MCF 10A (cell line): ENCODE results near the gene GPN2. TPM values are rescaled to one million over a fixed set of nuclear protein-coding genes. Genes with fewer than 3 reads are reported as not detected.
A peak's percentile ranks its signal among the peaks of the same experiment; 100 is the strongest.

ENCODE experiments used
- BruUV-seq: library from RNA; stranded (reverse); fragments of 400-500 nt; replicated peaks from 2 replicates; lab custom pipeline; 2021; lab: Mats Ljungman, UMichigan
- CTCF ChIA-PET: fragments of 300-600 bp; sonication (Branson Sonifier 250); formaldehyde crosslinking; extraction: SDS; loops from one replicate; lab custom pipeline; 2021; ENCODE audit warnings: antibody characterized with exemption, inconsistent platforms; lab: Yijun Ruan, JAX
- POLR2A ChIA-PET: fragments of 300-600, 350-650 bp; sonication (Branson Sonifier 250); formaldehyde crosslinking; extraction: SDS; loops from one replicate; lab custom pipeline; 2020; ENCODE audit warnings: antibody characterized with exemption, inconsistent platforms; lab: Yijun Ruan, JAX
- DNase-seq: peaks from one replicate; pipeline ENCODE4 v3.0.0-alpha.2; 2018; ENCODE audit not compliant: unreplicated experiment
- H3K27ac Mint-ChIP-seq: one replicate; pipeline ENCODE4 v1.8.0; 2022; ENCODE audit warnings: mild to moderate bottlenecking, low read depth, mixed read lengths; ENCODE audit not compliant: unreplicated experiment
- H3K27me3 Mint-ChIP-seq: one replicate; pipeline ENCODE4 v1.8.0; 2022; ENCODE audit warnings: mixed read lengths; ENCODE audit not compliant: insufficient read depth, unreplicated experiment
- H3K36me3 Mint-ChIP-seq: one replicate; pipeline ENCODE4 v1.8.0; 2022; ENCODE audit warnings: mild to moderate bottlenecking, moderate library complexity, mixed read lengths; ENCODE audit not compliant: insufficient read depth, unreplicated experiment
- H3K4me1 Mint-ChIP-seq: one replicate; pipeline ENCODE4 v1.8.0; 2022; ENCODE audit warnings: mixed read lengths; ENCODE audit not compliant: insufficient read depth, unreplicated experiment
- H3K4me3 Mint-ChIP-seq: one replicate; pipeline ENCODE4 v1.8.0; 2022; ENCODE audit warnings: mild to moderate bottlenecking, moderate library complexity, mixed read lengths; ENCODE audit not compliant: unreplicated experiment
- H3K9me3 Mint-ChIP-seq: one replicate; pipeline ENCODE4 v1.8.0; 2022; ENCODE audit warnings: mixed read lengths; ENCODE audit not compliant: unreplicated experiment
- CTCF ChIP-seq: fragments of 200-600 bp; IDR thresholded peaks from one replicate; pipeline ENCODE4 v1.8.0; 2022; ENCODE audit warnings: antibody characterized with exemption, mild to moderate bottlenecking; ENCODE audit not compliant: unreplicated experiment
- intact Hi-C: fragments of 100-400 bp; cut with micrococcal nuclease; formaldehyde crosslinking; loops from 2 replicates; pipeline ENCODE4 v1.14.1; 2022
- total RNA-seq: library from RNA; stranded (reverse); gene quantifications from 2 replicates; pipeline ENCODE4 v1.2.3, GENCODE V29; 2022

Gene GPN2
- total RNA-seq, 1 experiment from 2014 or later: 39.7 TPM

GRCh38 chr1:26861286-26861701, 28.8 kb downstream of the GPN2 start:
- H3K27ac Mint-ChIP-seq: peak overlapping the region; percentile 94
- H3K36me3 Mint-ChIP-seq: peaks cover 10% of the 10 kb centered on the region
- intact Hi-C loops: no loop called here
- peak; percentile 91 for DNase-seq
- H3K4me3 Mint-ChIP-seq: peak overlapping the region; percentile 97
- H3K27me3 Mint-ChIP-seq: no peaks in the 10 kb centered on the region
- H3K9me3 Mint-ChIP-seq: no peaks in the 10 kb centered on the region
- BruUV-seq: no TSS peak
- peaks cover 34% of the 10 kb centered on the region for H3K4me1 Mint-ChIP-seq
- ChIA-PET POLR2A (interaction anchor here (0.6 to 9.7 kb wide), 15 partner anchors 12 to 582 kb away, joined by 3 to 131 read pairs (median 4); partner anchors contain the start of genes GPATCH3, GPN2 and TRNP1), CTCF (interaction anchor here (0.5 to 3.5 kb wide), 10 partner anchors 10 to 690 kb away, joined by 3 to 28 read pairs (median 4); partner anchors contain the start of gene ZNF593OS)
- peak; percentile 14 for TF ChIP-seq CTCF

- Mint-ChIP-seq H3K27ac (peak overlapping the region; percentile 81), H3K4me3 (peak overlapping the region; percentile 40), H3K36me3 (peaks cover 10% of the 10 kb centered on the region), H3K27me3 (no peaks in the 10 kb centered on the region), H3K9me3 (no peaks in the 10 kb centered on the region), H3K4me1 (peaks cover 41% of the 10 kb centered on the region)
- CTCF ChIA-PET: interaction anchor here (0.6 to 3.4 kb wide), 13 partner anchors 8 to 182 kb away, joined by 3 to 23 read pairs (median 5); no protein-coding TSS in a partner anchor
- POLR2A ChIA-PET: interaction anchor here (0.7 to 9.7 kb wide), 19 partner anchors 8 to 165 kb away, joined by 3 to 131 read pairs (median 4); partner anchors contain the start of genes ARID1A, GPATCH3, GPN2 and NUDC
- no peak for TF ChIP-seq CTCF
- intact Hi-C loops: no loop called here
- DNase-seq: peak; percentile 94
- BruUV-seq: no TSS peak
These were observed 31.0 kb downstream of the GPN2 start for GRCh38 chr1:26858891-26859640.

GRCh38 chr1:26858160-26858559, 31.9 kb downstream of the GPN2 start:
- POLR2A ChIA-PET: interaction anchor here (0.7 to 9.7 kb wide), 15 partner anchors 7 to 154 kb away, joined by 3 to 131 read pairs (median 5); partner anchors contain the start of genes GPATCH3, GPN2, NUDC and SFN
- no peaks in the 10 kb centered on the region for H3K9me3 Mint-ChIP-seq
- CTCF ChIA-PET: interaction anchor here (0.6 to 3.4 kb wide), 14 partner anchors 9 to 181 kb away, joined by 3 to 23 read pairs (median 5); no protein-coding TSS in a partner anchor
- no peak overlapping the region for H3K4me3 Mint-ChIP-seq
- H3K27me3 Mint-ChIP-seq: no peaks in the 10 kb centered on the region
- H3K36me3 Mint-ChIP-seq: peaks cover 9% of the 10 kb centered on the region
- H3K4me1 Mint-ChIP-seq: peaks cover 38% of the 10 kb centered on the region
- DNase-seq: peak; percentile 54
- TF ChIP-seq CTCF: no peak
- no TSS peak for BruUV-seq
- intact Hi-C loops: no loop called here
- peak overlapping the region; percentile 81 for H3K27ac Mint-ChIP-seq
